OCI-LY1 (cell line): Measurements from ENCODE around the gene FRS2.
A peak's percentile ranks its signal among the peaks of the same experiment; 100 is the strongest.

Source experiments
- H2AFZ ChIP-seq: fragments of 200-600 bp; sonication (generic), shearing (Covaris generic); 2 replicates; pipeline ENCODE4 v1.6.0; 2014; ENCODE audit warnings: antibody characterized with exemption, mild to moderate bottlenecking, low read length
- H3F3A ChIP-seq: fragments of 200-600 bp; sonication (generic), shearing (Covaris generic); 2 replicates; pipeline ENCODE4 v1.6.0; 2014; ENCODE audit warnings: mild to moderate bottlenecking, antibody characterized with exemption, low read length, moderate library complexity; ENCODE audit not compliant: insufficient read depth
- H3K27ac ChIP-seq: fragments of 200-600 bp; sonication (generic); 2 replicates; pipeline ENCODE4 v1.5.1; 2014; ENCODE audit warnings: low read length, mixed run types, mild to moderate bottlenecking, low read depth; ENCODE audit not compliant: poor library complexity, severe bottlenecking
- H3K27me3 ChIP-seq: fragments of 200-600 bp; sonication (generic); 2 replicates; pipeline ENCODE4 v1.6.0; 2014; ENCODE audit warnings: antibody characterized with exemption, mild to moderate bottlenecking, low read length, moderate library complexity; ENCODE audit not compliant: insufficient read depth
- H3K36me3 ChIP-seq: fragments of 200-600 bp; sonication (generic); 2 replicates; pipeline ENCODE4 v1.6.1; 2014; ENCODE audit warnings: mild to moderate bottlenecking, antibody characterized with exemption, low read length, moderate library complexity, mixed read lengths; ENCODE audit not compliant: insufficient read depth
- H3K4me1 ChIP-seq: fragments of 200-600 bp; sonication (generic); 2 replicates; pipeline ENCODE4 v1.5.1; 2014; ENCODE audit warnings: mild to moderate bottlenecking, low read length, moderate library complexity; ENCODE audit not compliant: insufficient read depth, severe bottlenecking
- H3K4me2 ChIP-seq: fragments of 200-600 bp; sonication (generic), shearing (Covaris generic); 2 replicates; pipeline ENCODE4 v1.6.1; 2014; ENCODE audit warnings: low read length
- H3K4me3 ChIP-seq: fragments of 200-600 bp; sonication (generic); 2 replicates; pipeline ENCODE4 v1.5.1; 2014; ENCODE audit warnings: low read length, low read depth, mild to moderate bottlenecking, mixed read lengths; ENCODE audit not compliant: poor library complexity, severe bottlenecking
- H3K79me2 ChIP-seq: fragments of 200-600 bp; shearing (Covaris generic); 2 replicates; pipeline ENCODE4 v1.6.1; 2016; ENCODE audit warnings: mixed run types, low read length, mixed read lengths; ENCODE audit not compliant: insufficient read depth
- H3K9ac ChIP-seq: fragments of 200-600 bp; sonication (generic), shearing (Covaris generic); 2 replicates; pipeline ENCODE4 v1.6.1; 2014; ENCODE audit warnings: mild to moderate bottlenecking, low read length, mixed read lengths
- H3K9me2 ChIP-seq: fragments of 200-600 bp; sonication (generic), shearing (Covaris generic); 2 replicates; pipeline ENCODE4 v1.6.1; 2014; ENCODE audit warnings: low read depth, mild to moderate bottlenecking, low read length, mixed read lengths
- H3K9me3 ChIP-seq: fragments of 200-600 bp; shearing (Covaris generic); 2 replicates; pipeline ENCODE4 v1.6.1; 2014; ENCODE audit warnings: low read length, mixed read lengths
- H4K20me1 ChIP-seq: fragments of 200-600 bp; sonication (generic), shearing (Covaris generic); 2 replicates; pipeline ENCODE4 v1.6.0; 2016; ENCODE audit warnings: mild to moderate bottlenecking, low read length; ENCODE audit not compliant: insufficient read depth
- EZH2 ChIP-seq: fragments of 200-600 bp; sonication (generic), shearing (Covaris generic); IDR thresholded peaks from 2 replicates; pipeline ENCODE4 v1.8.0; 2017; ENCODE audit warnings: borderline replicate concordance, mixed run types, mild to moderate bottlenecking, antibody characterized with exemption, low read length, moderate library complexity, mixed read lengths
- TF ChIP-seq, protein P1 (sequence below): fragments of 200-600 bp; sonication (generic), shearing (Covaris generic); IDR thresholded peaks from 2 replicates; pipeline ENCODE4 v1.5.1; 2017; ENCODE audit warnings: mild to moderate bottlenecking, antibody characterized with exemption, low read length, moderate library complexity, mixed read lengths

The FRS2 gene

GRCh38 chr12:69556383-69556782 lies 86.2 kb downstream of the FRS2 start:
- no peaks in the 10 kb centered on the region for H3K36me3 ChIP-seq
- H3K9ac ChIP-seq, result no peak overlapping the region
- no peak overlapping the region for H3K4me2 ChIP-seq
- H3K9me3 ChIP-seq, result no peaks in the 10 kb centered on the region
- no peaks in the 10 kb centered on the region for H4K20me1 ChIP-seq
- no peaks in the 10 kb centered on the region for H3K27me3 ChIP-seq
- no peaks in the 10 kb centered on the region for H3K79me2 ChIP-seq
- no peak overlapping the region for H2AFZ ChIP-seq
- H3F3A ChIP-seq, result no peaks in the 10 kb centered on the region
- TF ChIP-seq EZH2, result no peak
- TF ChIP-seq, protein P1, sequence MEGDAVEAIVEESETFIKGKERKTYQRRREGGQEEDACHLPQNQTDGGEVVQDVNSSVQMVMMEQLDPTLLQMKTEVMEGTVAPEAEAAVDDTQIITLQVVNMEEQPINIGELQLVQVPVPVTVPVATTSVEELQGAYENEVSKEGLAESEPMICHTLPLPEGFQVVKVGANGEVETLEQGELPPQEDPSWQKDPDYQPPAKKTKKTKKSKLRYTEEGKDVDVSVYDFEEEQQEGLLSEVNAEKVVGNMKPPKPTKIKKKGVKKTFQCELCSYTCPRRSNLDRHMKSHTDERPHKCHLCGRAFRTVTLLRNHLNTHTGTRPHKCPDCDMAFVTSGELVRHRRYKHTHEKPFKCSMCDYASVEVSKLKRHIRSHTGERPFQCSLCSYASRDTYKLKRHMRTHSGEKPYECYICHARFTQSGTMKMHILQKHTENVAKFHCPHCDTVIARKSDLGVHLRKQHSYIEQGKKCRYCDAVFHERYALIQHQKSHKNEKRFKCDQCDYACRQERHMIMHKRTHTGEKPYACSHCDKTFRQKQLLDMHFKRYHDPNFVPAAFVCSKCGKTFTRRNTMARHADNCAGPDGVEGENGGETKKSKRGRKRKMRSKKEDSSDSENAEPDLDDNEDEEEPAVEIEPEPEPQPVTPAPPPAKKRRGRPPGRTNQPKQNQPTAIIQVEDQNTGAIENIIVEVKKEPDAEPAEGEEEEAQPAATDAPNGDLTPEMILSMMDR, result no peak
- H3K27ac ChIP-seq, result no peak overlapping the region
- no peak overlapping the region for H3K4me3 ChIP-seq
- no peaks in the 10 kb centered on the region for H3K9me2 ChIP-seq
- H3K4me1 ChIP-seq, result no peaks in the 10 kb centered on the region

DNA sequence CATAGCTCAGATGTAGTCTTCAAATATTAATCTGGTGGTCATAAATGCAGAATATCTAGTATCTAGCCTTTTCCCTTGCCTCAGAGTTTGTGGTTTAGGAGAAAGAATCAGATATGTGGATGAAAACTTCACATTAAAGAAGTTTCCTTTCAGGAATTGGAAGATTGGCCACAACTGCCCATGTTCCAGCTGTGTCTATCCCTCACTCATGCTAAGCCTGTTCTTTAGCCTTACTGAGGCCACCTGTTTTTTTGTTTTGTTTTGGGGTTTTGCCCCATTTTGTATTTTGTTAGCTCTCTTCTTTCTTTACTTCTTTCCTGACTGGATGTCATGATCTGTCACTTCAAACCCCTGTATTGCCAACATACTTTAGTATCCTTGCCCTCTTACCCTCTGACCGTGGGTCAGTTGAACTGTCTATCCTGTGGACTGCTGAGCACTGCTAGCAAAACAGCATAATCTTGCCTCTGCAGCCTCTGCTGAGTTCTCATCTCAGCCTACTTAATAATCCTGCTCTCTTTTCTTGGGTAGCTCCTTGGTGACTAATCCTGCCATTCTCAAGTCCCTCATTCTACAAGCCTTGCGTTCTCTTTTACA lies 93.1 kb downstream of the FRS2 start:
- Histone ChIP-seq H3K4me2 (no peak overlapping the region), H3K9me2 (no peaks in the 10 kb centered on the region; the same call in 1 of the 2 replicates), H3F3A (no peaks in the 10 kb centered on the region), H3K27ac (no peak overlapping the region), H3K79me2 (no peaks in the 10 kb centered on the region), H3K27me3 (no peaks in the 10 kb centered on the region), H3K4me1 (no peaks in the 10 kb centered on the region), H4K20me1 (no peaks in the 10 kb centered on the region), H3K9me3 (no peaks in the 10 kb centered on the region), H3K4me3 (no peak overlapping the region), H3K9ac (no peak overlapping the region), H3K36me3 (peaks cover 21% of the 10 kb centered on the region; the same call in 1 of the 2 replicates), H2AFZ (no peak overlapping the region)
- TF ChIP-seq, protein P1, result no peak
- TF ChIP-seq EZH2, result no peak

GRCh38 chr12:69566603-69567002 lies 96.4 kb downstream of the FRS2 start:
- no peaks in the 10 kb centered on the region for H3K79me2 ChIP-seq
- H3F3A ChIP-seq, result no peaks in the 10 kb centered on the region
- H3K9ac ChIP-seq, result no peak overlapping the region
- no peak overlapping the region for H3K4me3 ChIP-seq
- H4K20me1 ChIP-seq, result no peaks in the 10 kb centered on the region
- no peak overlapping the region for H3K27ac ChIP-seq
- H3K27me3 ChIP-seq, result no peaks in the 10 kb centered on the region
- TF ChIP-seq EZH2, result no peak
- TF ChIP-seq, protein P1, result peak; percentile 17; the same call in 1 of the 2 replicates
- peaks cover 27% of the 10 kb centered on the region; the same call in 1 of the 2 replicates for H3K36me3 ChIP-seq
- H3K4me2 ChIP-seq, result no peak overlapping the region
- H3K9me3 ChIP-seq, result no peaks in the 10 kb centered on the region
- no peak overlapping the region for H2AFZ ChIP-seq
- H3K4me1 ChIP-seq, result no peaks in the 10 kb centered on the region
- no peaks in the 10 kb centered on the region; the same call in 1 of the 2 replicates for H3K9me2 ChIP-seq
